ENCODE data around the gene SIRT6.
"Not testable (repeated sequence)": the region's sequence is repeated elsewhere in the genome, so short reads cannot be mapped to it uniquely, and the experiment has no call there.

Gene SIRT6

DNA sequence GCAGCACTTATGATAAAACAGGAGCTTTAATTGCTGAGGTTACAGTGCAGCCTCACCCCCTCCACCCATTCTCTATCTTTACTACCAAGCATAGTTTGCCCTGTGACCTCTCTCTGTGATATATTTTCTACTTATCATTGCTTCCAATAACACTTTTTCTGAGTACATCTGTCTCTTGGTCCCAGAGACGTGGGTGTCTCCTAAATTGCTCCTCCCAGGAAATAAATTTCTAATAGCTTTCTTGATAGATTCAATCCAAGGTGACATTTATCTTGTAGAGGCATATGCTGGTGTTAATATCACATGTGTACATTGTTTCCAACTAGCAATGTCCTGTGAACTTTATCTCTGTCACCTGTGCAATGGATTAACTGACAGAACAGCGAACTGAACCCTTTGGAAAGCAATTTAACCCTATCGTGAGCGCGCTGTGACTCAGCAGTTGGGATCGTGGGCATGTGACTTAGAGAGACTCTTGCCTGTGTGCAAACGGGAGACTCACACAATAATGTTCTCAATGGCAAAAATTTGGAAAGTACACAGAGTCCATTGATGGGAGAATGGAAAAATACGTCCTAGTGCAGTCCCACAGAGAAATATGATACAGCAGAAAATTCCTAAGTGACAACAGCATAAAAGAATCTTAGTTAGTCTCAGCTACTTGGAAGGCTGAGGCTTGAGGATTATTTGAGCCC is 51.5 kb downstream of the SIRT6 start:
- peak; percentile 71 for DNase-seq (ENCODE audit: low read depth)

GRCh38 chr19:4129050-4129449 is 53.3 kb downstream of the SIRT6 start:
- not testable (repeated sequence) for DNase-seq (ENCODE audit: low read depth)

- not testable (repeated sequence) for DNase-seq (ENCODE audit: low read depth)
These were observed 55.0 kb downstream of the SIRT6 start for GRCh38 chr19:4127322-4127721.

DNA sequence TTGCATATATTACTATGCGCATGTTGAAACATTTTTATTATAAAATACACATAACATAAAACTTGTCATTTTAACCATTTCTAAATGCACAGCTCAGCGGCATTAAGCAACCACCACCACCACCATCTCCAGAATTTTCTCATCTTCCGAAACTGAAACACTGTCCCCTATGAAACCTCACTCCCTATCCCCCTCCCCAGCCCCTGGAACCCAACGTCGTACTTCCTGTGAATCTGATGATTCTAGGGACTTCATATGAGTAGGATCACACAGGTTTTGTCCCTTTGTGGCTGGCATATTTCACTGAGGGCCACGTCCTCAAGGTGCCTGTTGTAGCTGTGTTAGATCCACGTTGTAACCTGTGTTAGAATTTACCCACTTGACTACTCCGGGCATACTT is 57.7 kb downstream of the SIRT6 start:
- no peak for DNase-seq (ENCODE audit: low read depth)

Measured in HS-5 (cell line).